ENCODE results near the gene DOP1B.

DOP1B gene

GRCh38 chr21:36179145-36179544 lies 22.5 kb downstream of the DOP1B start:
- DNase-seq (ENCODE audit: insufficient read length, low spot score), result no peak
- FAIRE-seq, result no peak
- no peak for TF ChIP-seq CTCF (IDR thresholded peaks at IDR 0.05; ENCODE audit: insufficient read depth, missing control alignments)

GRCh38 chr21:36180963-36181362 lies 24.3 kb downstream of the DOP1B start:
- FAIRE-seq (no peak), DNase-seq (ENCODE audit: insufficient read length, low spot score) (no peak)
- no peak for TF ChIP-seq CTCF (IDR thresholded peaks at IDR 0.05; ENCODE audit: insufficient read depth, missing control alignments)

- no peak for TF ChIP-seq CTCF (IDR thresholded peaks at IDR 0.05; ENCODE audit: insufficient read depth, missing control alignments)
- FAIRE-seq (no peak), DNase-seq (ENCODE audit: insufficient read length, low spot score) (no peak)
Observed at GRCh38 chr21:36183144-36183795, 26.6 kb downstream of the DOP1B start.

- TF ChIP-seq CTCF (IDR thresholded peaks at IDR 0.05; ENCODE audit: insufficient read depth, missing control alignments), result no peak
- DNase-seq (ENCODE audit: insufficient read length, low spot score) (no peak), FAIRE-seq (no peak)
Observed at GRCh38 chr21:36184545-36184944, 27.9 kb downstream of the DOP1B start.

GRCh38 chr21:36185523-36185922 lies 28.9 kb downstream of the DOP1B start:
- DNase-seq (ENCODE audit: insufficient read length, low spot score), result no peak
- TF ChIP-seq CTCF (IDR thresholded peaks at IDR 0.05; ENCODE audit: insufficient read depth, missing control alignments), result no peak
- FAIRE-seq, result no peak

- no peak for TF ChIP-seq CTCF (IDR thresholded peaks at IDR 0.05; ENCODE audit: insufficient read depth, missing control alignments)
- DNase-seq (ENCODE audit: insufficient read length, low spot score) (no peak), FAIRE-seq (no peak)
Observed at GRCh38 chr21:36186081-36186480, 29.5 kb downstream of the DOP1B start.

GRCh38 chr21:36186506-36187399 lies 30.1 kb downstream of the DOP1B start:
- FAIRE-seq, result no peak
- no peak for DNase-seq (ENCODE audit: insufficient read length, low spot score)
- no peak for TF ChIP-seq CTCF (IDR thresholded peaks at IDR 0.05; ENCODE audit: insufficient read depth, missing control alignments)
